GM19240 (cell line): ENCODE results near the gene NUBPL.
"Not testable (repeated sequence)": the region's sequence is repeated elsewhere in the genome, so short reads cannot be mapped to it uniquely, and the experiment has no call there.

Source experiments
- DNase-seq: peaks from one replicate; pipeline ENCODE4 v3.0.0; 2011; ENCODE audit warnings: low spot score; ENCODE audit not compliant: insufficient read length

Gene NUBPL

GRCh38 chr14:31672709-31673108, 111.5 kb downstream of the NUBPL start:
- DNase-seq = no peak

- DNase-seq = no peak
Observed at GRCh38 chr14:31677052-31677451, 115.8 kb downstream of the NUBPL start.

GRCh38 chr14:31677630-31678029, 116.4 kb downstream of the NUBPL start:
- no peak for DNase-seq

DNA sequence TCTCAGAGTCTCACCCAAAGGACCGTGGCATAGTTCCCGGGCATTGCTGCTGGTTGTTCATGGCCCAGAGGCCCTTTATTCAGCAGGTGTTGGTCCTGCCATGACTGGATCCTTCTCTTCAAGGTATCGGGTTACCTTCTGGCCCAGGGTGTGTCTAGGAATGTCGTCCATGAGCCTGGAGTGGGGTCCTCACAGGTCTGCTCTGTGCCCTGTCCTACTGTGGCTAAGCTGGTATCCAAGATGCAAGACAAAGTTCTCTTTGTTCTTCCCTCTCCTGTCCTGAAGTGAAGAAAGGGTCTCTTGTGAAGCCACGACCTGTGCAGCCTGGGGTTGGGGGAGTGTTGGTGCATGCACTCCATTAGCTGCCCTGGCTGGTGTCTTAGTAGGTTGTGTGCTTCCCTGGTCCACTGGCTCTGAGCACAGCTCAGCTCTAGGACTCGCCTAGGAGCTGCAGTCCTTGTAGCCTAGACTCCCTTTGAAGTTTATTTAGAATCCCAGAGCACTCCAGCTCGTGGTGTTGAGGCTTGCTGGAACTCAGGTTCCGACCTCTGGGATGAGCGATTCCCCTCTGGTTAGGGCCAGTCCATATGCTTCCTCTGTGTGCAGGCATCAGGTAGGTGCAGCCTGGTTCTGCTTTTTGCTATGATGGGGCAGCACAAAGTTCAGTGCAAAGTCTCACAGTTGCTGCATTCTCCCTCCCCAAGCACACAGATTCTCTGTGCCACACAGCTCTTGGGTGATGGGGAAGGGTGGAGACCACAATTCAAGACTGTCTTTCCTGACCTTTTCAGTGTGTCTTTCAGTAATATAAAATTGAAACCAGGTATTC, 117.4 kb downstream of the NUBPL start:
- no peak for DNase-seq

GRCh38 chr14:31682768-31683167, 121.6 kb downstream of the NUBPL start:
- DNase-seq = no peak

- DNase-seq = no peak
Observed at GRCh38 chr14:31687726-31688125, 126.5 kb downstream of the NUBPL start.

- no peak for DNase-seq
Observed at GRCh38 chr14:31690056-31690455, 128.9 kb downstream of the NUBPL start.

GRCh38 chr14:31692376-31692781, 131.2 kb downstream of the NUBPL start:
- no peak for DNase-seq

DNA sequence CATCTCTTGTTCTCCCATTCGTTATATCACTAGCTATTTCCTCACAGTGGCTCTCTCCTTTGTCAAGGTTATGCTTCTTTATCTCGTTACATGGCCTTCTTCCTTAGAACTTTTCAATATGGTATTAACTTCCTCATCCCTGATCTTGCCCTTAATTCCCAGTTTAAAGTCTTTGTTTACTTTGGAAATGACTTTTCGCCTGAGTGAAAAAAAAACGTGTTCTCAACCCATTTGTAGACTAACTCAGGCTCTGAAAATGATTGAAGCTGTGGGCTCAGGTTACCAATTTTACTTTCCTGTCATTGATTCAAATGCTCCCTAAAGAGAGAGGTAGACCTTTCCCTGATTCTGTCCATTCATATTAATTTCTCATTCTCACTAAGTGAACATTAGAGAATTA, 135.2 kb downstream of the NUBPL start:
- DNase-seq = no peak

DNA sequence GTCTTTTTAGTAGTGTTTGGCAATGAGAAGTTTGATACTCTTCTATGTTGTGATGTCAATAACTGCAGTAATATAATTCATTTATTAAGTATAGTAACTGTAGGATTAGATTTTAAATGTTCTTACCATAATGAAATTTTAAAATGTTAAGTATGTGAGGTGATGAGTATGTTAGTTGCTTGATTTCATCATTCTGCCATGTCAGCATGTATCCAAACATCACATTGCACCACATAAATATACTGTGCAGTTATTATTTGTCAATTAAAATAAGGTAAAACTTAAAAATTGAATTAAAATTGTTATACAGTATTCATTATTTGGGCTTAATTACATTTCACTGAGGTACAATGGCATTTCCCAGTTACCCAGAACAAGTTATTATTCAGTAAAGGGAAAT, 138.6 kb downstream of the NUBPL start:
- no peak for DNase-seq

DNA sequence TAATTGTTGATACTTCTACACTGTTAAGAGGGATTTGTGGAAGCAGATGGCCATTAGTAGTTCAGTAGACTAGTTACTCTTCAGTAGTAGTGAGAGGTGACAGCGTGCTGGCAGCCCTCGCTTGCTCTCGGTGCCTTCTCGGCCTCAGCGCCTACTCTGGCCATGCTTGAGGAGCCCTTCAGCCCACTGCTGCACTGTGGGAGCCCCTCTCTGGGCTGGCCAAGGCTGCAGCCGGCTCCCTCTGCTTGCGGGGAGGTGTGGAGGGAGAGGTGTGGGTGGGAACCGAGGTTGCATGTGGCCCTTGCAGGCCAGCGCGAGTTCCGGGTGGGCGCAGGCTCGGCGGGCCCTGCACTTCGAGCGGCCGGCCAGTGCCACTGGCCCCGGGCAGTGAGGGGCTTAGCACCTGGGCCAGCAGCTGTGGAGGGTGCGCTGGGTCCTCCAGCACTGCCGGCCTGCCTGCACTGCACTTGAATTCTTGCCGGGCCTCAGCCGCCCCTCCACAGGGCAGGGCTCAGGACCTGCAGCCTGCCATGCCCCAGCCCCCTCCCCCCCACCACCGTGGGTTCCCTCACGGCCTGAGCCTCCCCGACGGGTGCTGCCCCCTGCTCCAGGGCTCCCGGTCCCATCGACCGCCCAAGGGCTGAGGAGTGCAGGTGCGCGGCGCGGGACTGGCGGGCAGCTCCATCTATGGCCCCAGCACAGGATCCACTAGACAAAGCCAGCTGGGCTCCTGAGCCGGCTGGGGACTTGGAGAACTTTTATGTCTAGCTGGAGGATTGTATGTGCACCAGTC, 139.3 kb downstream of the NUBPL start:
- DNase-seq = no peak

- no peak for DNase-seq
Observed at GRCh38 chr14:31702130-31702529, 140.9 kb downstream of the NUBPL start.

DNA sequence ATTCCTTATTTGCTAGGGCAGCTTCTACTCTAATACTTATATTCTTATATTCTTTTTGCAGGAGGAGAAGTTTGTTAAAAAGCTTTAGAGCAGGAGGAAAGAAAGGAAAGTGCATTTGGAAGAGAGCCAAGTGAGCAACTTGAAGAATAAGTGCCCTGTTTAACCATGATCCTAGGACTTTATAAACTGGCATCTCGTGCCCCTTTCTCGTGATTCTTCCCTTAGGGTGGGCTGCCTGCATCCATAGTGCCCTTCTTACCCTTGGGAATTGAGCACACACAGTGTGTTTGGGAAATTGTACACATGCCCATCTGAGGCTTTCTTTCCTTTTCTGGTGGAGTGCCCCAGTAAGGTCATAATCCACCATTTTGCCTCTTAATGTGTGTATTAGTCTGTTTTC, 141.9 kb downstream of the NUBPL start:
- no peak for DNase-seq

GRCh38 chr14:31705731-31706130, 144.5 kb downstream of the NUBPL start:
- no peak for DNase-seq

DNA sequence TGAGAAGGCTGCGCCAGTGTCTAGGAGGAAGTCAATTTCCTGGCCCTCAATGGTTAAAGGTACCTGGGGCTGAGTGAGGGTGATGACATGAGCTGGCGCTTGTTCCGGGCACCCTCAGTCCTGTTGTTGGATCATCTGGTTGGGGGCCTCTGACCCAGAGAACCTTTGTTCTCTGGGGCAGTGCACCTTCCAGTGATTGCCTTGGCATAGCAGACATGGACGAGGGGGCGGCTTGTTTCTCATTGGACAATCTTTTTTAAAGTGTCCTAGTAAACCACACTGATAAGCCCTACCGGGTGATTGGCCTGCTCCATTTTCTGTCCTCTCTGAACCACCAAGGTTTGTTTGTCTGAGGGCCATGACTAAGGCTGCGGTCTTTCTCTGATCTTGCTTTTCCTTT, 147.5 kb downstream of the NUBPL start:
- not testable (repeated sequence) for DNase-seq

DNA sequence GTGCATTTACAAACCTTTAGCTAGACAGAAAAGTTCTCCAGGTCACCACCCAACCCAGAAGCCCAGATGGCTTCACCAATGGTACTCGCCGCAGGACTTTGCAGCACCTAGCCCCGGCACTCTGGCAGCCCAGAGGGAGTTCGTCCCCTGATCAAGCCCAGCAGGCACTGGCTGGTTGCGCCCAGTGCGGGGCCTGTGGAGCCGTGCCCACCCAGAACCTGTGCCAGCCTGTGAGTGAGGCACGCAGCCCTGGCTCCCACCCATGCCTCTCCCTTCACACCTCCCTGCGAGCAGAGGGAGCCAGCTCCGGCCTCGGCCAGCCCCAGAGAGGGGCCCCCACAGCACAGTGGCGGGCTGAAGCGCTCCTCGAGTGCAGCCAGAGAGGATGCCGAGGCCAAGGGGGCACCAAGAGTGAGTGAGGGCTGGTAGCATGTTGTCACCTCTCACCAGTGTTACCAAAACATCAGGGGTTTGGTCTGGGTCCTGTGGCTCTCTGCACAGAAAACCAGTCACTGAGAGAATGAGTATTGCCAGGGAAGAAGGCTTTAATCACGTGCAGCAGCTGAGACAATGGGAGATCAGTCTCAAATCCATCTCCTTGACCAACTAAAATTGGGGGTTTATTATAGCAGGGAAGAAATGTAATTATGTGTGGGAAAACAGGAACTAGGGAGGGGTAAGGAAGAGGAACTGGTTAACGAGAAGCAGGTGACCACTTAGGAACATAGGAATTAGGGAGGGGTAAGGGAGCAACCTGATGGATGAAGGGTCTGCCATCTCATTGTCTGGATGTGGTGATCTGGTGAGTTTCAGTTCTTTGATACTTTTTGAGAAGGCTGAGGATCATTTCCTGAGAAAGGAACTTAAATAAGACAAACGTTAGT, 151.3 kb downstream of the NUBPL start:
- DNase-seq = no peak

DNA sequence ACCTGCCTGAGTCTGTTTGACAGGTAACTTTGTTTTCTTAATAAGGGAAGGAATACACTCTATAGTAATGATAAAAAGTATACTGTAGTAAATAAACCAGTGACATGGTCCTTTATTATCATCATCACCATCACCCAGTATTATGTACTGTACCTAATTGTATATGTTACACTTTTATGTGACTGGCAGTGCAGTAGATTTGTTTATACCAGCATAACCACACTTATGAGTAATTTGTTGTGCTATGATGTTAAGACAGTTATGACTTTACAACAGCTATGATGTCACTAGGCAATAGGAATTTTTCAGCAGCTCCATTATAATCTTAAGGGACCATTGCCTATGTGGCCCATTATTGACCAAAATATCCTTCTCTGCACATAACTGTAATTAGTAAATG, 155.0 kb downstream of the NUBPL start:
- no peak for DNase-seq

GRCh38 chr14:31717294-31718085, 156.3 kb downstream of the NUBPL start:
- DNase-seq = no peak

DNA sequence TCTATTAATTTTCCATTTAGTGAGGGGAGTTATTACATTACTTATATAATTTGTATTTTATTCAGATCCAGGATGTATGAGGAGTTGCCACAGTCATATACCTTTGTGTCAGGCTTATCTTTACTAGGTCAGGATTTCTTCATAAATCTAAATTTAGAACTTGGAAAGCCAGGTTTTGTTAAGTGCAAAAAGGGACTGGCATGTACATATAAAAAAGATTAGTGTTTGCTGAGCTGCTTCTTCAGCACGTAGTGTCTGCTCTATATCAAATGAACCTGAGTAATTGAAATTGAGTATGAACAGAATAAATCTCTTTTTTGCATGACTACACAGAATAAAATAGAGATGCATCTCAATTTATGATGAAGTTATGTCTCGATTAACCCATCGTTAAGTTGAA, 157.4 kb downstream of the NUBPL start:
- DNase-seq = no peak

- DNase-seq = no peak
Observed at GRCh38 chr14:31718985-31719384, 157.8 kb downstream of the NUBPL start.

GRCh38 chr14:31726337-31726736, 165.1 kb downstream of the NUBPL start:
- no peak for DNase-seq
